ENCODE measurements around the gene UBE4A. TPM values are rescaled to one million over a fixed set of nuclear protein-coding genes. Genes with fewer than 3 reads are reported as not detected.

UBE4A gene, protein sequence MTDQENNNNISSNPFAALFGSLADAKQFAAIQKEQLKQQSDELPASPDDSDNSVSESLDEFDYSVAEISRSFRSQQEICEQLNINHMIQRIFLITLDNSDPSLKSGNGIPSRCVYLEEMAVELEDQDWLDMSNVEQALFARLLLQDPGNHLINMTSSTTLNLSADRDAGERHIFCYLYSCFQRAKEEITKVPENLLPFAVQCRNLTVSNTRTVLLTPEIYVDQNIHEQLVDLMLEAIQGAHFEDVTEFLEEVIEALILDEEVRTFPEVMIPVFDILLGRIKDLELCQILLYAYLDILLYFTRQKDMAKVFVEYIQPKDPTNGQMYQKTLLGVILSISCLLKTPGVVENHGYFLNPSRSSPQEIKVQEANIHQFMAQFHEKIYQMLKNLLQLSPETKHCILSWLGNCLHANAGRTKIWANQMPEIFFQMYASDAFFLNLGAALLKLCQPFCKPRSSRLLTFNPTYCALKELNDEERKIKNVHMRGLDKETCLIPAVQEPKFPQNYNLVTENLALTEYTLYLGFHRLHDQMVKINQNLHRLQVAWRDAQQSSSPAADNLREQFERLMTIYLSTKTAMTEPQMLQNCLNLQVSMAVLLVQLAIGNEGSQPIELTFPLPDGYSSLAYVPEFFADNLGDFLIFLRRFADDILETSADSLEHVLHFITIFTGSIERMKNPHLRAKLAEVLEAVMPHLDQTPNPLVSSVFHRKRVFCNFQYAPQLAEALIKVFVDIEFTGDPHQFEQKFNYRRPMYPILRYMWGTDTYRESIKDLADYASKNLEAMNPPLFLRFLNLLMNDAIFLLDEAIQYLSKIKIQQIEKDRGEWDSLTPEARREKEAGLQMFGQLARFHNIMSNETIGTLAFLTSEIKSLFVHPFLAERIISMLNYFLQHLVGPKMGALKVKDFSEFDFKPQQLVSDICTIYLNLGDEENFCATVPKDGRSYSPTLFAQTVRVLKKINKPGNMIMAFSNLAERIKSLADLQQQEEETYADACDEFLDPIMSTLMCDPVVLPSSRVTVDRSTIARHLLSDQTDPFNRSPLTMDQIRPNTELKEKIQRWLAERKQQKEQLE
- 20.6 and 29.7 TPM in 2 replicates for total RNA-seq (2014; rRNA removed; shearing (Covaris generic))

DNA sequence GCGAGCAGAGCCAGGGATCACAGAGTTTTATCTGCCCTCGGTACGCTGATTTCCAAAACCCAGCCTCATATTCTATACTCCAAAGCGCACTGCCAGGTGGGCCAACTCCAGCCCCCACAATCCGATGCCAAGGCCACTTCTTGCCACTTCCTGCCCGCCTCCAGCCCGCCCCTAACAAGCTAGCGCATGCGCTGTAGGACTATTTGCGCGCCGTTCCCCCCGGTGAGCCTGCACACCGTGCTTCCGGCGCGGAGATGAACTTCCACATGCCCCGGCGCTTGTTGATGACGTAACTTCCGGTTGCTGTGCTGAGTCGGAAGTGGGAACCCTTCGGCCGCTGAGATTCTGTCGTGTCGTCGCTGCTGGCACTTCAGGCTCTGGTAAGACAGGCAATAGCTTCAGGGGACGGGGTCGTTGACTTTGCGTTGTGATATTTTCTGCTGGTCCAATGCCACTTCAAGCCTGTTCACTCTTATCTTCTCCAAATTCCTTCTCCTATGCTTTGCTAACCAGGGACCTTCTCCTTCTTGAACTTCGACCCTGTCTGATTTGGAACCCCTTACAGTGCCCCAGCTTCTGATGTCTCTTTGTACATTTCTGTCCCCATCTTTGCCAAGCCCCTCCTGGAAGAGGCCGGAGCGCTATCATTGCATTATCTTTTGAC lies at the start of gene UBE4A:
TSS of gene UBE4A (plus strand) at position 306 of the 664 bp plus-strand sequence. CDS start 5,481 bp downstream, outside the sequence.
- Histone ChIP-seq H3K9me3 (replicated peaks) (no peaks in the 10 kb centered on the region), H3K36me3 (no peaks in the 10 kb centered on the region), H3K4me3 (peak within 1 kb of the TSS; percentile 64), H3K4me1 (replicated peaks) (0 out of 2 replicates have a peak, but pooled peaks cover 3% of the 10 kb centered on the region), H3K27me3 (replicated peaks) (no peaks in the 10 kb centered on the region), H3K27ac (0 out of 2 replicates have a peak within 1 kb of the TSS, but pooled peaks have one; percentile 33)
- DNase-seq (ENCODE audit: low read depth in 1 of 2, low spot score in 2 of 2): peak; percentile 67 to 88

- Histone ChIP-seq H3K36me3 (no peaks in the 10 kb centered on the region), H3K9me3 (replicated peaks) (no peaks in the 10 kb centered on the region), H3K4me3 (no peak overlapping the region), H3K27ac (no peak overlapping the region), H3K4me1 (replicated peaks) (no peaks in the 10 kb centered on the region), H3K27me3 (replicated peaks) (no peaks in the 10 kb centered on the region)
- DNase-seq (ENCODE audit: low read depth in 1 of 2, low spot score in 2 of 2): no peak
These were observed 49.1 kb upstream of the UBE4A start for GRCh38 chr11:118310271-118310670.

GRCh38 chr11:118310781-118311485 lies 48.5 kb upstream of the UBE4A start:
- no peaks in the 10 kb centered on the region for H3K27me3 ChIP-seq (replicated peaks)
- H3K4me3 ChIP-seq: no peak overlapping the region
- H3K9me3 ChIP-seq (replicated peaks): no peaks in the 10 kb centered on the region
- no peaks in the 10 kb centered on the region for H3K4me1 ChIP-seq (replicated peaks)
- no peak overlapping the region for H3K27ac ChIP-seq
- DNase-seq (ENCODE audit: low read depth in 1 of 2, low spot score in 2 of 2): no peak
- H3K36me3 ChIP-seq: no peaks in the 10 kb centered on the region

DNA sequence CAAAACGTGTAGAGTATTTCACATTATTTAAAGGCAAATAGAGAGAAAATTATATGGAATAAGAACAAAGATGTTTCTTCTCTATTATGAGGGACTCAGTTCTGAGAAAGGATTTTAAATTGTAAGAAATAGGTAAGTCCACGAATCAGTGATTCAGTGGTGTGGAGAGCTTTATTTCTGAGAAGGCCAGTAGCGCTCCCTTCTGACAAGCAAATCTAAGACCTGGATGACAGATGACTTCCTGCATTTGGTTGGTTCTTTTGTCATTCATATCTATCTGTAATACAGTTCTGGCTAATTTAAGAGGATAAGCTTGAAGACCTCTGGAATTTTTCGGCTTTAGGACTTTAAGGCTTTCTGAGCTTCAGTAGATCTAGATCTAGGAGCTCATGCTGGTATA lies 47.9 kb upstream of the UBE4A start:
- no peaks in the 10 kb centered on the region for H3K27me3 ChIP-seq (replicated peaks)
- H3K27ac ChIP-seq: no peak overlapping the region
- no peaks in the 10 kb centered on the region for H3K36me3 ChIP-seq
- no peaks in the 10 kb centered on the region for H3K4me1 ChIP-seq (replicated peaks)
- DNase-seq (ENCODE audit: low read depth in 1 of 2, low spot score in 2 of 2): no peak
- no peaks in the 10 kb centered on the region for H3K9me3 ChIP-seq (replicated peaks)
- H3K4me3 ChIP-seq: no peak overlapping the region

DNA sequence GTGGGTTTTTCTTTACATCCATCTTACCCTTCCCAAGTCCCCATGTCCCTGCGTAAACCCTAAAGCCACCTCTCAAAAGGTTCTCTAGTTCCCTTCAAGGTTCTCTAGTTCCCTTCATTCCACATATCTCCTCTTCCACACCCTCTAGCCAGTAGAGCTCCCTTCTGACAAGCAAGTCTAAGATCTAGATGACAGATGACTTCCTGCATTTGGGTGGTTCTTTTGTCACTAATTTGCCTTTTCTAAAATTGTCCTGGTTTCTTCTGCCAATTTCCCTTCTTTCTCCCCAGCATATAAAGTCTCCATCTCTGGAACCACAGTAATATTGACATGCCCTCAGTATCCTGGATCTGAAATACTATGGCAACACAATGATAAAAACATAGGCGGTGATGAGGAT lies 47.1 kb upstream of the UBE4A start:
- H3K27me3 ChIP-seq (replicated peaks): no peaks in the 10 kb centered on the region
- H3K4me1 ChIP-seq (replicated peaks): no peaks in the 10 kb centered on the region
- H3K9me3 ChIP-seq (replicated peaks): no peaks in the 10 kb centered on the region
- H3K27ac ChIP-seq: no peak overlapping the region
- no peaks in the 10 kb centered on the region for H3K36me3 ChIP-seq
- DNase-seq (ENCODE audit: low read depth in 1 of 2, low spot score in 2 of 2): no peak
- no peak overlapping the region for H3K4me3 ChIP-seq

DNA sequence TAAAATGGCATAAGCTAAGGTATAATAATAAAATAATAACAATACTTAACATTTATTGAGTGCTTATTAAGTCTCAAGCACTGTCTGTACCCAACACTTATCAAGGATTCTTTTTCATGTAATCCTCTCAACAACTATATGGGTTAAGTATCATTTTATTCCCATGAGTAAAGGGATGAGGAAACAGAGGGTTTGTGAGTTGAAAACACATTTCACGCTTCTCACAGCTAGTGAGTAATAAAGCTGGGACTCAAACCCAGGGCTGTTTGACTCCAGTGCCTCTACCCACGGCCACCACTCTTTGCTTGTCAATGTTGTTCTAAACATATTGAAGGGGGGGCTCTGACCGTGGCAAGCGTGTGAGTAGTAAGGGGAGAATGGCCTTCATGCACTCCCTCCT lies 46.2 kb upstream of the UBE4A start:
- no peak for DNase-seq (ENCODE audit: low read depth in 1 of 2, low spot score in 2 of 2)
- H3K27me3 ChIP-seq (replicated peaks): no peaks in the 10 kb centered on the region
- H3K4me1 ChIP-seq (replicated peaks): no peaks in the 10 kb centered on the region
- H3K36me3 ChIP-seq: no peaks in the 10 kb centered on the region
- no peak overlapping the region for H3K27ac ChIP-seq
- H3K4me3 ChIP-seq: no peak overlapping the region
- no peaks in the 10 kb centered on the region for H3K9me3 ChIP-seq (replicated peaks)

- no peaks in the 10 kb centered on the region for H3K4me1 ChIP-seq (replicated peaks)
- H3K4me3 ChIP-seq: no peak overlapping the region
- H3K27ac ChIP-seq: no peak overlapping the region
- H3K27me3 ChIP-seq (replicated peaks): no peaks in the 10 kb centered on the region
- no peaks in the 10 kb centered on the region for H3K9me3 ChIP-seq (replicated peaks)
- no peak for DNase-seq (ENCODE audit: low read depth in 1 of 2, low spot score in 2 of 2)
- no peaks in the 10 kb centered on the region for H3K36me3 ChIP-seq
These were observed 44.4 kb upstream of the UBE4A start for GRCh38 chr11:118314988-118315411.

GRCh38 chr11:118318124-118318523 lies 41.3 kb upstream of the UBE4A start:
- Histone ChIP-seq H3K9me3 (replicated peaks) (no peaks in the 10 kb centered on the region), H3K4me3 (no peak overlapping the region), H3K4me1 (replicated peaks) (no peaks in the 10 kb centered on the region), H3K27me3 (replicated peaks) (no peaks in the 10 kb centered on the region), H3K36me3 (no peaks in the 10 kb centered on the region), H3K27ac (no peak overlapping the region)
- no peak for DNase-seq (ENCODE audit: low read depth in 1 of 2, low spot score in 2 of 2)

GRCh38 chr11:118318581-118319336 lies 40.6 kb upstream of the UBE4A start:
- Histone ChIP-seq H3K36me3 (no peaks in the 10 kb centered on the region), H3K4me1 (replicated peaks) (no peaks in the 10 kb centered on the region), H3K27ac (no peak overlapping the region), H3K4me3 (no peak overlapping the region), H3K9me3 (replicated peaks) (no peaks in the 10 kb centered on the region), H3K27me3 (replicated peaks) (no peaks in the 10 kb centered on the region)
- DNase-seq (ENCODE audit: low read depth in 1 of 2, low spot score in 2 of 2): no peak

DNA sequence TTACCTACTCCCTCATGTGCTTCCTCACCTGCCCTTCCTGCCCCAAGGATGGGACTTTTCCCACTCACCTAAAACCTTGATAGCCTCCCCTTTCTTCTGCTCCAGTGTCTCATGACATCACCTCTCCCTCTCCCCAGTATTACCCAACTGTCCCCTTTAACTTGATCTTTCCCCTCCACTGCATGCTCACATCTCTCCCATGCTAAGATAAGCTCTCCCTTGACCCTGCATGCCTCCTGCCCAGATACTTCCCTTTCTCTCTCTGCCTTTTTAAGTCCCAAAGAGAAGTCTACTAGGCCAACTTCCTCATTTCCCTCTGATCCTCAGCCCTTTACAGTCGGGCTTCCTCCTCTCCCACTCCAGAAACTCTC lies 40.1 kb upstream of the UBE4A start:
- H3K36me3 ChIP-seq: no peaks in the 10 kb centered on the region
- no peak overlapping the region for H3K4me3 ChIP-seq
- no peak for DNase-seq (ENCODE audit: low read depth in 1 of 2, low spot score in 2 of 2)
- no peaks in the 10 kb centered on the region for H3K27me3 ChIP-seq (replicated peaks)
- no peak overlapping the region for H3K27ac ChIP-seq
- no peaks in the 10 kb centered on the region for H3K9me3 ChIP-seq (replicated peaks)
- H3K4me1 ChIP-seq (replicated peaks): no peaks in the 10 kb centered on the region

GRCh38 chr11:118320515-118320914 lies 38.9 kb upstream of the UBE4A start:
- Histone ChIP-seq H3K4me1 (replicated peaks) (no peaks in the 10 kb centered on the region), H3K27me3 (replicated peaks) (no peaks in the 10 kb centered on the region), H3K4me3 (no peak overlapping the region), H3K27ac (no peak overlapping the region), H3K9me3 (replicated peaks) (no peaks in the 10 kb centered on the region), H3K36me3 (no peaks in the 10 kb centered on the region)
- no peak for DNase-seq (ENCODE audit: low read depth in 1 of 2, low spot score in 2 of 2)

DNA sequence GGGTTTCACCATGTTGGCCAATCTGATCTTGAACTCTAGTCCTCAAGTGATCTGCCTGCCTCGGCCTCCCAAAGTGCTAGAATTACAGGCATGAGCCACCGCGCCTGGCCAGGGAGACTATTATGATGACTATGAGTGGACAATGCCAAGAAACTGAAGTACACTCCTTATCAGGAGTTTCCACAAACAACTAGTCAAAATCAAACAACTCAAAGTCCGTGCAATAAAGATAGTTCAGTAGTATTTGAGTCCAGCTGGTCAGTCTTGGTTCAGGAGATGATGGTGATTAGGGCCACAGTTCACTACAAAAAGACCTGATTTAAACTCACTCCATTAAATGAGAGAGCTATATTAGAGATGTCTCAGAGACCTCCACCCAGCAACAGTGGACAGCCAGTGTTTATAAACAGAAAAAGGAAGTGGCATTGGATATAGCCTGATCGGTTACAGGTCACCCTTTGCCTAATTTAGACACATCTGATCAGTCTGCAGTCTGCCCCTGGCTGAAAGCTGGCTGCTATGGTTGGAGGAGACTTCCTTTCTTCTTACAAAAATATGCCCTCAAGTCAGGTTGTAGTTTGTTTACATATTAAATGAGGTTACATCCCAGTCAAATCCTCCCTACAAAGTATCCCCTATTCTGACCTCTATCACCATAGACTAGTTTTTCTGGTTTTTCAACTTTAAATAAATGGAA lies 37.9 kb upstream of the UBE4A start:
- no peak overlapping the region for H3K4me3 ChIP-seq
- H3K9me3 ChIP-seq (replicated peaks): no peaks in the 10 kb centered on the region
- no peak for DNase-seq (ENCODE audit: low read depth in 1 of 2, low spot score in 2 of 2)
- no peak overlapping the region for H3K27ac ChIP-seq
- H3K27me3 ChIP-seq (replicated peaks): no peaks in the 10 kb centered on the region
- no peaks in the 10 kb centered on the region for H3K36me3 ChIP-seq
- H3K4me1 ChIP-seq (replicated peaks): no peaks in the 10 kb centered on the region
